NT2/D1 (cell line): ENCODE data around the gene FAM204A.

Source experiments
- DNase-seq: peaks from one replicate; pipeline ENCODE4 v3.0.0-alpha.2; 2011; ENCODE audit warnings: low read depth, low spot score
- H3K27me3 ChIP-seq: 2 replicates; pipeline ENCODE4 v1.6.0; 2011; ENCODE audit warnings: mild to moderate bottlenecking; ENCODE audit not compliant: insufficient read length, insufficient read depth
- H3K36me3 ChIP-seq: 2 replicates; pipeline ENCODE4 v1.6.1; 2011; ENCODE audit warnings: mild to moderate bottlenecking, low read length, mixed read lengths; ENCODE audit not compliant: insufficient read depth, insufficient read length
- H3K4me1 ChIP-seq: 2 replicates; pipeline ENCODE4 v1.5.1; 2011; ENCODE audit not compliant: insufficient read depth, insufficient read length
- H3K4me3 ChIP-seq: 2 replicates; pipeline ENCODE4 v1.5.1; 2011; ENCODE audit warnings: low read depth; ENCODE audit not compliant: insufficient read length
- H3K9ac ChIP-seq: 2 replicates; pipeline ENCODE4 v1.6.0; 2011; ENCODE audit warnings: low read depth; ENCODE audit not compliant: insufficient read length
- H3K9me3 ChIP-seq: 2 replicates; pipeline ENCODE4 v1.5.1; 2011; ENCODE audit warnings: mild to moderate bottlenecking, low read length; ENCODE audit not compliant: insufficient read depth
- SUZ12 ChIP-seq: IDR thresholded peaks from 2 replicates; pipeline ENCODE4 v1.6.1; 2011; ENCODE audit not compliant: insufficient read length, insufficient read depth; ENCODE audit errors: extremely low read depth
- YY1 ChIP-seq: IDR thresholded peaks from 2 replicates; pipeline ENCODE4 v1.6.1; 2011; ENCODE audit not compliant: insufficient read length, insufficient read depth
- ZNF274 ChIP-seq: IDR thresholded peaks from 2 replicates; pipeline ENCODE4 v1.6.1; 2011; ENCODE audit warnings: mild to moderate bottlenecking, low read depth, low read length

Gene FAM204A

GRCh38 chr10:118332236-118332635 lies 9.9 kb downstream of the FAM204A start:
- no peaks in the 10 kb centered on the region for H3K9me3 ChIP-seq
- no peak overlapping the region for H3K4me3 ChIP-seq
- H3K36me3 ChIP-seq = peaks cover 72% of the 10 kb centered on the region
- H3K27me3 ChIP-seq = no peaks in the 10 kb centered on the region
- TF ChIP-seq YY1 (no peak), ZNF274 (no peak), SUZ12 (no peak)
- H3K4me1 ChIP-seq = no peaks in the 10 kb centered on the region
- DNase-seq = no peak
- H3K9ac ChIP-seq = no peak overlapping the region

DNA sequence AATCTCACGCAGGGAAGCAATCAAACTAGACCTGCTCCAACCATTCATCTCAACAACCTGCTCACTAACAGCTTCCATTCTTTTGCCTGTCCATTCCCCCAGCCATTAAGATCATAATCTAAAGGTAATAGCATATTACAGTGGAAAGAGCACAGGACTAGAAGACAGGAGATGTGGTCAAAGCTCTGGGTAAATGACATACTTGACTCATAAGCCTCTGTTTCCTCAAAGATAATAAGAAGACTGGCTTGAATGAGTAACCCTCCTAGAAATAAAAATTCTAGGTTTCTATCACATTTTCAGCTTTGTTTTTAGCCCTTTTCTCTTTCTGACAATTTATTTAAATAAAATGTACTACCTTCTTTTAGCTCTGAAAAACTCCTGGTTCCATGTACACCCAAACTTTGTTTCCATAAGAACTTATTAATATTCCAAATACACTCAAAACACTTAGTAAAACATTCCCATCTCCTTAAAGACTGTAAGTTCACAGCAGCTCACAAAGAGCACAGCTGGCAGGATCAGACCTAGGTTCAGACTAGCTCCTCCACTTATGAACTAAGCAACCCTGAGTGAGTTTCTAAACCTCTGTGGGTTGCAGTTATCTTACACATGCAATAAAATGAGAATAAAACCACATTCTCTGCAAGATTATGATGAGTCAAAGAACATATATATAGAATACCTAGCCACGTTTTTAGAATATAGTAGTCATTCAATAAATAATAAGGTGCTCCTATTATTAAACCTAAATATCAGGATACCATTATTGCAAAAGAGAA lies 11.6 kb downstream of the FAM204A start:
- Histone ChIP-seq H3K9me3 (no peaks in the 10 kb centered on the region), H3K4me1 (no peaks in the 10 kb centered on the region), H3K36me3 (peaks cover 80% of the 10 kb centered on the region), H3K27me3 (no peaks in the 10 kb centered on the region), H3K4me3 (no peak overlapping the region), H3K9ac (no peak overlapping the region)
- no peak for TF ChIP-seq SUZ12
- no peak for TF ChIP-seq YY1
- no peak for TF ChIP-seq ZNF274
- no peak for DNase-seq

GRCh38 chr10:118324140-118324539 lies 18.0 kb downstream of the FAM204A start:
- H3K4me3 ChIP-seq = no peak overlapping the region
- no peaks in the 10 kb centered on the region for H3K4me1 ChIP-seq
- no peak for TF ChIP-seq ZNF274
- no peak for TF ChIP-seq YY1
- TF ChIP-seq SUZ12 = no peak
- no peak for DNase-seq
- H3K36me3 ChIP-seq = peaks cover 49% of the 10 kb centered on the region
- no peaks in the 10 kb centered on the region for H3K9me3 ChIP-seq
- no peaks in the 10 kb centered on the region for H3K27me3 ChIP-seq
- no peak overlapping the region for H3K9ac ChIP-seq

DNA sequence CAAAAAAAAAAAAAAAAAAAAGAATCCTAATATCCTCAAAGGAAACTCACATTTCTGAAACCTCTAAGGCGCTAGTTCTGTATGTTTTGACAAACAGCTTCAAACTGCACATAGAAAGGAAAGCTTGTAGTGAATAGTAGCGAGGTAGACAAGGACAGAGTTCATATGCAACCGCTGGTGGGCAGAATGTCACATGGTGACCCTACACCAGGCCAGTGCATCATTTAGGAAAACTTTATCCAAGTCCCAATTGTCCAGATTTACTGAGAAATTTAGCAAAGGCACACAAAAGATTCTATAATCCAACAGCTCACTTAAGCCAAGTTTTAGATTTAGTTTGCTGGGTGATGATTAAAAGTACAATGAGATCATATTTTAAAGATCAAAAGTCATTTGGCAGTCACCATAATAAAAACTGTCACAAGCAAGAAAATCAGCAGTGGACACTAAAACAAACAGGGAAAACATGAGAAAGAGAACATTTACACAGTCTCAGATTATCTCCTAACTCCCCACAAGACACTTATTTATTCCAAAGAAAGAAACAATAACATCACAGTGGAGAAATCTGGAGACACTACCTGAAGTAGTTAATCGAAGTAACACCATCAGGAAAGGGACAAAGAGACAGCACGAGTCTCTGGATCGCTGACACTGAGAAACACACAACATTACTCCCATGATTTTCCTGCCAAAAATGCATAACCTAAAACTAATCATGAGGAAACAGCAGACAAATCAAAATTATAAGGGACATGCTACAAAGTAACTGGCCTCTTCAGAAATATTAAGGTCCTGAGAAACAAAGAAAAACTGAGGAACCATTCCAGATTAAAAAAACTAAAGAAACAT lies 20.2 kb downstream of the FAM204A start:
- Histone ChIP-seq H3K4me3 (no peak overlapping the region), H3K36me3 (peaks cover 30% of the 10 kb centered on the region), H3K9me3 (no peaks in the 10 kb centered on the region), H3K27me3 (no peaks in the 10 kb centered on the region), H3K9ac (no peak overlapping the region), H3K4me1 (no peaks in the 10 kb centered on the region)
- no peak for DNase-seq
- TF ChIP-seq YY1 = no peak
- TF ChIP-seq SUZ12 = no peak
- TF ChIP-seq ZNF274 = no peak

- no peak for DNase-seq
- Histone ChIP-seq H3K4me3 (no peak overlapping the region), H3K9ac (no peak overlapping the region), H3K9me3 (no peaks in the 10 kb centered on the region), H3K27me3 (no peaks in the 10 kb centered on the region), H3K36me3 (peaks cover 18% of the 10 kb centered on the region), H3K4me1 (no peaks in the 10 kb centered on the region)
- no peak for TF ChIP-seq YY1
- no peak for TF ChIP-seq ZNF274
- no peak for TF ChIP-seq SUZ12
Observed at GRCh38 chr10:118315629-118316028, 26.5 kb downstream of the FAM204A start.

GRCh38 chr10:118314882-118315281 lies 27.2 kb downstream of the FAM204A start:
- TF ChIP-seq ZNF274 (no peak), YY1 (no peak), SUZ12 (no peak)
- Histone ChIP-seq H3K4me3 (no peak overlapping the region), H3K36me3 (peaks cover 20% of the 10 kb centered on the region), H3K9ac (no peak overlapping the region), H3K9me3 (no peaks in the 10 kb centered on the region), H3K27me3 (no peaks in the 10 kb centered on the region), H3K4me1 (no peaks in the 10 kb centered on the region)
- no peak for DNase-seq

DNA sequence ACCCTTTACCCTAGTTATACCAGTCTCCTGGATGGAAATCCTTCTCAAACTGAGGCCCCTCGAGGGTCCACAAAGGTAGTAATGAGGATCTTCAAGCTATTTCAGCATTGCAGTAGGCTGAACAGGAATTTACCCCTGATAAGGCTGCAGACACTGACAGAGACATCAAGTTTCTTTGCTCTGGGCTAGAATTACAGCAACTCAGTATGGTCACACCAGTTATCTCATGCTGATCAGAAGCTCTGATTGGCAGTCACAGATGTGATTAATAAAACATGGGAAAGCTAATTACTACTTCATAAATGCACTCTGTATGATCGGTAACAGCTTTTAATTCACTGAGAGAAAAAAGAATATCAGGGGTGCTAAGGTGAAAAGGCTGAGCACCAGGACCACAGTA lies 30.6 kb downstream of the FAM204A start:
- peaks cover 40% of the 10 kb centered on the region for H3K36me3 ChIP-seq

More for the DNA sequence above, 30.6 kb downstream of the FAM204A start:
- Histone ChIP-seq H3K27me3 (no peaks in the 10 kb centered on the region), H3K9me3 (no peaks in the 10 kb centered on the region), H3K4me1 (no peaks in the 10 kb centered on the region), H3K4me3 (no peak overlapping the region), H3K9ac (no peak overlapping the region)
- no peak for DNase-seq
- no peak for TF ChIP-seq SUZ12
- no peak for TF ChIP-seq YY1
- TF ChIP-seq ZNF274 = no peak
